Trophoblast cell (in vitro differentiated cells and primary cell): ENCODE measurements around the gene RBM14.
"Not testable (repeated sequence)": the region's sequence is repeated elsewhere in the genome, so short reads cannot be mapped to it uniquely, and the experiment has no call there.

Experiments
- DNase-seq, 2 donors: peaks; one replicate each; pipeline ENCODE4 v3.0.0-alpha.2; 2016
- H2AFZ ChIP-seq: 2 replicates; pipeline ENCODE4 v1.6.1; 2013; ENCODE audit warnings: low read length, moderate library complexity, mild to moderate bottlenecking; ENCODE audit not compliant: insufficient read depth, poor library complexity
- H2AK5ac ChIP-seq: 2 replicates; pipeline ENCODE4 v1.6.1; 2013; ENCODE audit warnings: mild to moderate bottlenecking, low read length
- H2BK120ac ChIP-seq: 2 replicates; pipeline ENCODE4 v1.6.1; 2013; ENCODE audit warnings: low read length, mild to moderate bottlenecking, moderate library complexity; ENCODE audit not compliant: insufficient read depth, poor library complexity
- H2BK12ac ChIP-seq: 2 replicates; pipeline ENCODE4 v1.6.1; 2013; ENCODE audit warnings: mild to moderate bottlenecking, low read length, moderate library complexity
- H2BK5ac ChIP-seq: 2 replicates; pipeline ENCODE4 v1.6.1; 2013; ENCODE audit warnings: low read length, low read depth, moderate library complexity, mild to moderate bottlenecking; ENCODE audit not compliant: poor library complexity
- H3K14ac ChIP-seq: 2 replicates; pipeline ENCODE4 v1.6.1; 2013; ENCODE audit warnings: mild to moderate bottlenecking, low read length
- H3K18ac ChIP-seq: 2 replicates; pipeline ENCODE4 v1.6.1; 2013; ENCODE audit warnings: mild to moderate bottlenecking, low read length
- H3K23ac ChIP-seq: 2 replicates; pipeline ENCODE4 v1.6.1; 2013; ENCODE audit warnings: low read length
- H3K27ac ChIP-seq: 2 replicates; pipeline ENCODE4 v1.5.1; 2013; ENCODE audit warnings: low read depth, mild to moderate bottlenecking, inconsistent platforms, low read length, moderate library complexity
- H3K27me3 ChIP-seq: 2 replicates; pipeline ENCODE4 v1.6.1; 2013; ENCODE audit warnings: inconsistent platforms, mild to moderate bottlenecking, low read length, moderate library complexity; ENCODE audit not compliant: insufficient read depth
- H3K36me3 ChIP-seq, 2 experiments: 1 replicate in 1 of 2; 2 replicates in 1 of 2; pipeline ENCODE4 v1.6.1; 2013; ENCODE audit warnings: low read length in 2 of 2, mild to moderate bottlenecking in 2 of 2, moderate library complexity in 1 of 2; ENCODE audit not compliant: insufficient read depth in 2 of 2, control insufficient read depth in 1 of 2
- H3K4ac ChIP-seq: 2 replicates; pipeline ENCODE4 v1.6.1; 2013; ENCODE audit warnings: low read depth, mild to moderate bottlenecking, low read length, moderate library complexity
- H3K4me1 ChIP-seq, 2 experiments: 1 replicate in 1 of 2; 2 replicates in 1 of 2; pipeline ENCODE4 v1.6.1; 2013; ENCODE audit warnings: low read length in 2 of 2, mild to moderate bottlenecking in 2 of 2, moderate library complexity in 1 of 2; ENCODE audit not compliant: insufficient read depth in 2 of 2, control insufficient read depth in 1 of 2
- H3K4me2 ChIP-seq: 2 replicates; pipeline ENCODE4 v1.6.1; 2013; ENCODE audit warnings: inconsistent platforms, mild to moderate bottlenecking, low read length, moderate library complexity
- H3K4me3 ChIP-seq: 2 replicates; pipeline ENCODE4 v1.5.1; 2013; ENCODE audit warnings: mild to moderate bottlenecking, low read depth, low read length, inconsistent platforms
- H3K79me1 ChIP-seq: one replicate; pipeline ENCODE4 v1.6.1; 2013; ENCODE audit warnings: low read length
- H3K79me2 ChIP-seq: 2 replicates; pipeline ENCODE4 v1.6.1; 2013; ENCODE audit warnings: low read length, mild to moderate bottlenecking; ENCODE audit not compliant: control insufficient read depth, insufficient read depth, poor library complexity
- H3K9ac ChIP-seq: 2 replicates; pipeline ENCODE4 v1.6.1; 2013; ENCODE audit warnings: mild to moderate bottlenecking, low read length
- H3K9me3 ChIP-seq: 2 replicates; pipeline ENCODE4 v1.6.1; 2013; ENCODE audit warnings: low read depth, mild to moderate bottlenecking, control low read depth, inconsistent platforms, low read length; ENCODE audit not compliant: insufficient read depth
- H4K12ac ChIP-seq: 2 replicates; pipeline ENCODE4 v1.6.1; 2013; ENCODE audit warnings: low read depth, mild to moderate bottlenecking, low read length, moderate library complexity
- H4K8ac ChIP-seq: 2 replicates; pipeline ENCODE4 v1.6.1; 2013; ENCODE audit warnings: low read depth, mild to moderate bottlenecking, low read length, moderate library complexity
- H4K91ac ChIP-seq: one replicate; pipeline ENCODE4 v1.6.1; 2013; ENCODE audit warnings: low read depth, mild to moderate bottlenecking, low read length, moderate library complexity
- WGBS: extraction: QIAGEN DNeasy Blood & Tissue Kit; methylation state at CpG from one replicate; pipeline ENCODE4 v1.1.7; 2013; ENCODE audit warnings: missing lambda C conversion rate; ENCODE audit not compliant: insufficient read length, insufficient coverage; ENCODE audit errors: extremely low coverage; 5-methylcytosine and 5-hydroxymethylcytosine counted together

Gene RBM14

DNA sequence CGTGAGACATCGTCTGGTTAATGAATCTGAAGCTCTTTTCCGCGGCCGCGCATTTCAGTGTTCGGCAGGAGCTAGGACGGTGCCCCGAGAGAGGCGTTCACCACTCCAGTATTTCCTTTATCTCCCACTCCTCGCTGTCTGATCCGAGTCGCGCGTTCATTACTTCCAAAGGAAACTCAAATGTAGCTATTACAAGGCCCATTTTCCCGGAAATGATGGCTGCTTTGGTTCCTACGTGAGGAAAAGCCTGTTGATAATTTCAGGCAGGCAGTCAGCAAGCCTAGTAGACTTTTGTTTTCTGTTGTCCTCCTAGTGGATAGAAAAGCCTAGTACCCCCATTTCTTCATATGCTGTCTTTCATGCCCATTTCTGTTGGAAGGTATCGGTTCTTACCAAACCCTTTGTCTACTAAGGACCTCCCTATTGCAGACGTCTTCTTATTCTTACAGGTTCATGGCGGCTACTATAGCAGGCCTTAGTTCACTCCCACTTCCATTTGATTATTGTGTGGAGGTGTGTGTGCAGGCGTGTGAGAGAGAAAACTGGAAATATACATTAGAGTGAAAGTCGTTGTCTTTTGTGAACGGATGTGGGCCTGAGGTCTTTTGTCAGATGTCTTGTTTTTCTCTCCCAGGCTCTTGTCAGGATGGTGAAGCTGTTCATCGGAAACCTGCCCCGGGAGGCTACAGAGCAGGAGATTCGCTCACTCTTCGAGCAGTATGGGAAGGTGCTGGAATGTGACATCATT lies 22.8 kb downstream of the RBM14 start:
- Histone ChIP-seq H2BK120ac (peak overlapping the region; percentile 57), H3K18ac (peak overlapping the region; percentile 82), H3K79me2 (peaks cover 31% of the 10 kb centered on the region), H3K4ac (peak overlapping the region; percentile 97), H3K9ac (peak overlapping the region; percentile 83), H2AFZ (no peak overlapping the region), H3K27me3 (no peaks in the 10 kb centered on the region), H2BK12ac (no peak overlapping the region), H4K12ac (peak overlapping the region; percentile 71), H3K9me3 (peaks cover 3% of the 10 kb centered on the region), H2BK5ac (peak overlapping the region; percentile 71), H4K91ac (peak overlapping the region; percentile 94), H3K36me3 (peaks cover 17 to 27% of the 10 kb centered on the region in 2 experiments), H3K4me1 (peaks cover 16 to 23% of the 10 kb centered on the region in 2 experiments), H3K23ac (no peak overlapping the region), H3K27ac (peak overlapping the region; percentile 83), H2AK5ac (peak overlapping the region; percentile 82), H3K14ac (peak overlapping the region; percentile 91), H3K4me2 (peak overlapping the region; percentile 94), H3K4me3 (peak overlapping the region; percentile 88), H3K79me1 (peaks cover 9% of the 10 kb centered on the region), H4K8ac (peak overlapping the region; percentile 88)
- no CpG with 5 or more reads among the region's 27 CpGs for WGBS
- DNase-seq, result peak in 1 of 2 donors; percentile 61

DNA sequence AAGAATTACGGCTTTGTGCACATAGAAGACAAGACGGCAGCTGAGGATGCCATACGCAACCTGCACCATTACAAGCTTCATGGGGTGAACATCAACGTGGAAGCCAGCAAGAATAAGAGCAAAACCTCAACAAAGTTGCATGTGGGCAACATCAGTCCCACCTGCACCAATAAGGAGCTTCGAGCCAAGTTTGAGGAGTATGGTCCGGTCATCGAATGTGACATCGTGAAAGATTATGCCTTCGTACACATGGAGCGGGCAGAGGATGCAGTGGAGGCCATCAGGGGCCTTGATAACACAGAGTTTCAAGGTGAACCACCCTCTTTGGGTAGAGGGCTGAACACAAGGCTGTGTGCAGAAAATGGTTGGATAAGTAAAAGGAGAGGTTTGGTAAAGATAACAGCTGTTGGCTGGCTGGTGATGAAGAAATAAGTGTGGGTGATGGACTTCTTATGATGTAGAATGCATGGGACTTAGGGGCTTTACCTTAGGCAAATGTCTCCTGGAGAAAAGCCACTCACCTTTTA lies 23.4 kb downstream of the RBM14 start:
- not testable (repeated sequence) for DNase-seq, H2BK12ac ChIP-seq, H4K8ac ChIP-seq, H3K27me3 ChIP-seq, H3K27ac ChIP-seq, H3K9me3 ChIP-seq, H2BK5ac ChIP-seq, H2AK5ac ChIP-seq, H4K12ac ChIP-seq, H3K9ac ChIP-seq, H3K18ac ChIP-seq, H3K23ac ChIP-seq, H4K91ac ChIP-seq, H3K14ac ChIP-seq, H3K79me1 ChIP-seq, H2BK120ac ChIP-seq, H3K4me3 ChIP-seq
- H3K4ac ChIP-seq, result peak overlapping the region; percentile 57
- peaks cover 16 to 23% of the 10 kb centered on the region in 2 experiments for H3K4me1 ChIP-seq
- H3K4me2 ChIP-seq, result peak overlapping the region; percentile 94
- peaks cover 17 to 30% of the 10 kb centered on the region in 2 experiments for H3K36me3 ChIP-seq
- H2AFZ ChIP-seq, result peak overlapping the region; percentile 17
- peaks cover 31% of the 10 kb centered on the region for H3K79me2 ChIP-seq
- no CpG with 5 or more reads among the region's 10 CpGs for WGBS

DNA sequence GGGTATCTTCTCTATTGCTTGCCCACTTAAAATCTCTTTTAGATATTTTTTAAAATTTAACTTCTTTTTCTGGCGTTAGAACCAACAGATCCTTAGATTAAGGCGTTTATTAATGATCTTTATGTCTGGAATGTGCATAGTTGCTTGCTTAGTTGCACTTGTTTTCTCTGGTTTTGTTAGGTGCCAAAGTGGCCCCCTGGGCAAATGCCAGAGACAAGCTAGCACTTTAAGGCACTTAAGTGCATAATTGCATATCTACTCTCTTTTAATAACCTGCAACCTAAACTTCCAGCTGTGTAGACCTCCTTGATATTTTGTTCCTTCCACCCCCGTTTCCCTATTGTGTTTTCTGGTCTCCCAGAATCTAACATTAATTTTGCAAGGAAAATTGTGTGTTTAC lies 25.4 kb downstream of the RBM14 start:
- WGBS, result no CpG with 5 or more reads among the region's 3 CpGs
- Histone ChIP-seq H3K23ac (no peak overlapping the region), H3K4me3 (no peak overlapping the region), H3K79me1 (peaks cover 9% of the 10 kb centered on the region), H4K91ac (no peak overlapping the region), H3K4me2 (peak overlapping the region; percentile 27), H2BK120ac (no peak overlapping the region), H3K27me3 (no peaks in the 10 kb centered on the region), H2AK5ac (no peak overlapping the region), H2AFZ (no peak overlapping the region), H3K79me2 (peaks cover 31% of the 10 kb centered on the region), H3K4ac (peak overlapping the region; percentile 95), H3K9me3 (peaks cover 3% of the 10 kb centered on the region), H3K18ac (no peak overlapping the region), H2BK5ac (no peak overlapping the region), H2BK12ac (no peak overlapping the region), H4K12ac (no peak overlapping the region), H3K27ac (no peak overlapping the region), H3K4me1 (peaks cover 16 to 23% of the 10 kb centered on the region in 2 experiments), H3K36me3 (peaks cover 20 to 46% of the 10 kb centered on the region in 2 experiments), H3K9ac (no peak overlapping the region), H4K8ac (no peak overlapping the region), H3K14ac (no peak overlapping the region)
- peak in 1 of 2 donors; percentile 49 for DNase-seq

DNA sequence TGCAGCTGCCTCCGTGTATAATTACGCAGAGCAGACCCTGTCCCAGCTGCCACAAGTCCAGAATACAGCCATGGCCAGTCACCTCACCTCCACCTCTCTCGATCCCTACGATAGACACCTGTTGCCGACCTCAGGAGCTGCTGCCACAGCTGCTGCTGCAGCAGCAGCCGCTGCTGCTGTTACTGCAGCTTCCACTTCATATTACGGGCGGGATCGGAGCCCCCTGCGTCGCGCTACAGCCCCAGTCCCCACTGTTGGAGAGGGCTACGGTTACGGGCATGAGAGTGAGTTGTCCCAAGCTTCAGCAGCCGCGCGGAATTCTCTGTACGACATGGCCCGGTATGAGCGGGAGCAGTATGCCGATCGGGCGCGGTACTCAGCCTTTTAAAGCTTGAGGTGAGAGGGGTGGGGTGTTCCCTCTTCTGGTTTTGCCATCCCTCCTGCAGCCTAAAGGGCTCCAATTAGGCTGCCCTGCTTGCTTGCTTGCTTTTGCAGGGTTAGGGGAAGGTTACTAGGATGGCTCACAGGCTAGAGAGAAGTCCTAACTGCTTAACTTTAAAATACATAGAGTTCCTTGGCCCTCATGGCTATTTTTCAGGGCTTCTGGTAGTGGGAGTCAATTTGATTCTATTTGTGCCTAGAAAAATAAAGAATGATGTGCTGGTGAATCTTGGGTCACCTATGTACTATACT lies 27.5 kb downstream of the RBM14 start:
- no peak overlapping the region for H3K27ac ChIP-seq
- H3K4me1 ChIP-seq, result peaks cover 12 to 19% of the 10 kb centered on the region in 2 experiments
- no peak overlapping the region for H2BK5ac ChIP-seq
- H2BK12ac ChIP-seq, result no peak overlapping the region
- no peak overlapping the region for H3K18ac ChIP-seq
- H2BK120ac ChIP-seq, result no peak overlapping the region
- H3K79me2 ChIP-seq, result peaks cover 25% of the 10 kb centered on the region
- no peak overlapping the region for H3K4me2 ChIP-seq
- no peak overlapping the region for H4K12ac ChIP-seq
- peaks cover 3% of the 10 kb centered on the region for H3K9me3 ChIP-seq
- DNase-seq, result no peak
- peak overlapping the region; percentile 35 for H3K4ac ChIP-seq
- H3K23ac ChIP-seq, result no peak overlapping the region
- H2AFZ ChIP-seq, result no peak overlapping the region
- H3K36me3 ChIP-seq, result peaks cover 26 to 56% of the 10 kb centered on the region in 2 experiments
- peak overlapping the region; percentile 45 for H3K9ac ChIP-seq
- peaks cover 2% of the 10 kb centered on the region for H3K79me1 ChIP-seq
- no CpG with 5 or more reads among the region's 24 CpGs for WGBS
- H3K4me3 ChIP-seq, result no peak overlapping the region
- no peaks in the 10 kb centered on the region for H3K27me3 ChIP-seq
- no peak overlapping the region for H4K91ac ChIP-seq
- H3K14ac ChIP-seq, result no peak overlapping the region
- no peak overlapping the region for H2AK5ac ChIP-seq
- H4K8ac ChIP-seq, result no peak overlapping the region
